Keratinocyte (primary cell): ENCODE results near the gene PLCH2. TPM values are rescaled to one million over a fixed set of nuclear protein-coding genes. Genes with fewer than 3 reads are reported as not detected.

Source experiments
- DNase-seq: peaks from one replicate; pipeline ENCODE4 v3.0.0-alpha.2; 2011; ENCODE audit warnings: low read depth, missing footprints, low spot score
- FAIRE-seq: peaks from 2 replicates; lab custom pipeline; 2011; peaks lifted over from hg19 to GRCh38; lab: Jason Lieb, UNC
- H2AFZ ChIP-seq: 2 replicates; pipeline ENCODE4 v1.6.0; 2012; ENCODE audit warnings: low read length, control low read depth, inconsistent platforms; ENCODE audit not compliant: control insufficient read depth
- H3K27ac ChIP-seq: 2 replicates; pipeline ENCODE4 v1.5.1; 2011; ENCODE audit warnings: low read length; ENCODE audit not compliant: control insufficient read depth, insufficient read depth
- H3K27me3 ChIP-seq: 3 replicates; pipeline ENCODE4 v1.6.0; 2011; ENCODE audit warnings: low read length; ENCODE audit not compliant: control insufficient read depth, insufficient read depth; ENCODE audit errors: extremely low read depth
- H3K36me3 ChIP-seq, 2 experiments: 2 replicates in 1 of 2; 3 replicates in 1 of 2; pipeline ENCODE4 v1.5.1; 2011; ENCODE audit warnings: low read length in 2 of 2, mild to moderate bottlenecking in 1 of 2; ENCODE audit not compliant: control insufficient read depth in 2 of 2, insufficient read depth in 2 of 2; ENCODE audit errors: extremely low read depth in 1 of 2
- H3K4me1 ChIP-seq: 3 replicates; pipeline ENCODE4 v1.5.1; 2011; ENCODE audit warnings: low read length; ENCODE audit not compliant: control insufficient read depth, insufficient read depth; ENCODE audit errors: extremely low read depth
- H3K4me2 ChIP-seq: 3 replicates; pipeline ENCODE4 v1.6.0; 2011; ENCODE audit warnings: low read depth, low read length; ENCODE audit not compliant: control insufficient read depth, insufficient read depth; ENCODE audit errors: extremely low read depth
- H3K4me3 ChIP-seq, 3 experiments: fragments of 200-600 bp in 1 of 3; sonication (generic) in 1 of 3; 2 replicates in 2 of 3; 3 replicates in 1 of 3; pipeline ENCODE4 v1.5.1; 2011 to 2016; ENCODE audit warnings: low read length in 3 of 3, mild to moderate bottlenecking in 3 of 3, control low read depth in 2 of 3, inconsistent platforms in 1 of 3, low read depth in 1 of 3, mixed read lengths in 1 of 3, mixed run types in 1 of 3, moderate library complexity in 1 of 3; ENCODE audit not compliant: control insufficient read depth in 2 of 3, insufficient read depth in 2 of 3; ENCODE audit errors: extremely low read depth in 1 of 3
- H3K79me2 ChIP-seq: 2 replicates; pipeline ENCODE4 v1.6.0; 2012; ENCODE audit warnings: low read length; ENCODE audit not compliant: control insufficient read depth, insufficient read depth
- H3K9ac ChIP-seq: 3 replicates; pipeline ENCODE4 v1.6.0; 2011; ENCODE audit warnings: low read length; ENCODE audit not compliant: control insufficient read depth, insufficient read depth; ENCODE audit errors: extremely low read depth
- H3K9me1 ChIP-seq: 3 replicates; pipeline ENCODE4 v1.6.0; 2011; ENCODE audit warnings: low read length; ENCODE audit not compliant: control insufficient read depth, insufficient read depth; ENCODE audit errors: extremely low read depth
- H3K9me3 ChIP-seq: 2 replicates; pipeline ENCODE4 v1.5.1; 2012; ENCODE audit warnings: low read depth, low read length; ENCODE audit not compliant: control insufficient read depth
- H4K20me1 ChIP-seq: 3 replicates; pipeline ENCODE4 v1.6.0; 2011; ENCODE audit warnings: low read length; ENCODE audit not compliant: control insufficient read depth, insufficient read depth; ENCODE audit errors: extremely low read depth
- EZH2 ChIP-seq: IDR thresholded peaks from one replicate; pipeline ENCODE4 v1.6.1; 2012; ENCODE audit warnings: inconsistent platforms, mild to moderate bottlenecking, low read length, moderate library complexity
- dilution Hi-C: fragments of 300-500 bp; cut with MboI; formaldehyde crosslinking; loops from one replicate; pipeline ENCODE4 v1.7.0; 2020; ENCODE audit warnings: low sequenced_read_pairs; ENCODE audit not compliant: extremely low pct_ligation_motif_present
- polyA plus RNA-seq, 5 experiments: library from polyadenylated mRNA; depleted of rRNA in 3 of 5; stranded (reverse) in 3 of 5; stranded (forward) in 1 of 5; unstranded in 1 of 5; fragments of >200 nt; gene quantifications; 1 replicate in 1 of 5; 2 replicates in 3 of 5; 3 replicates in 1 of 5; pipeline versions ENCODE4 v1.2.1 to v1.2.3, GENCODE V29; 2011 to 2012; ENCODE audit warnings: missing spikeins in 2 of 5, low read depth in 1 of 5, low replicate concordance in 1 of 5
- TF ChIP-seq, protein P1 (sequence below), 3 experiments: IDR thresholded peaks in 1 of 3; conservative IDR thresholded peaks in 1 of 3; optimal IDR thresholded peaks in 1 of 3; 2 replicates in 2 of 3; 3 replicates in 1 of 3; pipeline versions ENCODE3 to v1.5.1; 2011; ENCODE audit warnings: low read length in 3 of 3, mild to moderate bottlenecking in 3 of 3, moderate library complexity in 2 of 3, control low read depth in 1 of 3, inconsistent platforms in 1 of 3; ENCODE audit not compliant: insufficient read depth in 2 of 3; ENCODE audit errors: extremely low read depth in 1 of 3

PLCH2 gene
- polyA plus RNA-seq, 1 donor (not counting 4 experiments of a cell fraction or from before 2014, with no cell fraction given), result 57.4 TPM

DNA sequence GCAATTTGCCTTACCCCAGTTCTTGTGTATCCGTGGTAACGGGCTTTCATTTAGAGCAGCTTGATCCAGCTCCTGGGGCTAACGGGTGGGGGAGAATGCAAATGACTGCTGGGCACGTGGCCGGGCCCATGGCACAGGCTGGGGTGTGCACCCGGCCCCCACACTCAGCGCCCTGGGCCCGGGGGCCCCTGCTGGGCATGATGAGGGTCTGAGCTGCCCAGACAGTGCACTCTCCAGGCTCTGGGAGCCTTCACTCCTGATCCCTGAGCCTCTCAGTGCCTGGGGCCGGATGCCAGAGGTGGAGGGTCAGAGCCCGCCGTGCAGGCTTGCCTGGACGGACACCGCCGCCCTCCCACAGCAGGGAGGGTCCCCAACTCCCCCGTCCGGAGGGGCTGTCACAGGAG lies 43.6 kb upstream of the PLCH2 start:
- H3K9me3 ChIP-seq, result peaks cover 2% of the 10 kb centered on the region
- dilution Hi-C loops, result no loop called here
- H4K20me1 ChIP-seq, result peaks cover 27% of the 10 kb centered on the region
- FAIRE-seq (no peak), DNase-seq (no peak)
- no peak overlapping the region for H3K4me2 ChIP-seq
- TF ChIP-seq, protein P1, sequence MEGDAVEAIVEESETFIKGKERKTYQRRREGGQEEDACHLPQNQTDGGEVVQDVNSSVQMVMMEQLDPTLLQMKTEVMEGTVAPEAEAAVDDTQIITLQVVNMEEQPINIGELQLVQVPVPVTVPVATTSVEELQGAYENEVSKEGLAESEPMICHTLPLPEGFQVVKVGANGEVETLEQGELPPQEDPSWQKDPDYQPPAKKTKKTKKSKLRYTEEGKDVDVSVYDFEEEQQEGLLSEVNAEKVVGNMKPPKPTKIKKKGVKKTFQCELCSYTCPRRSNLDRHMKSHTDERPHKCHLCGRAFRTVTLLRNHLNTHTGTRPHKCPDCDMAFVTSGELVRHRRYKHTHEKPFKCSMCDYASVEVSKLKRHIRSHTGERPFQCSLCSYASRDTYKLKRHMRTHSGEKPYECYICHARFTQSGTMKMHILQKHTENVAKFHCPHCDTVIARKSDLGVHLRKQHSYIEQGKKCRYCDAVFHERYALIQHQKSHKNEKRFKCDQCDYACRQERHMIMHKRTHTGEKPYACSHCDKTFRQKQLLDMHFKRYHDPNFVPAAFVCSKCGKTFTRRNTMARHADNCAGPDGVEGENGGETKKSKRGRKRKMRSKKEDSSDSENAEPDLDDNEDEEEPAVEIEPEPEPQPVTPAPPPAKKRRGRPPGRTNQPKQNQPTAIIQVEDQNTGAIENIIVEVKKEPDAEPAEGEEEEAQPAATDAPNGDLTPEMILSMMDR (optimal IDR thresholded peaks at IDR 0.05 in 1 of 3, IDR thresholded peaks at IDR 0.05 in 1 of 3, conservative IDR thresholded peaks at IDR 0.05 in 1 of 3; ENCODE audit: extremely low read depth in 1 of 3, insufficient read depth in 2 of 3, low read length in 3 of 3), result no peak
- TF ChIP-seq EZH2, result no peak
- no peak overlapping the region for H3K9ac ChIP-seq
- H3K4me3 ChIP-seq, result no peak overlapping the region
- H3K27me3 ChIP-seq, result no peaks in the 10 kb centered on the region
- H3K4me1 ChIP-seq, result peaks cover 39% of the 10 kb centered on the region
- no peaks in the 10 kb centered on the region for H3K9me1 ChIP-seq
- H3K27ac ChIP-seq, result no peak overlapping the region
- H2AFZ ChIP-seq, result no peak overlapping the region
- H3K36me3 ChIP-seq, result peaks cover 14 to 42% of the 10 kb centered on the region in 2 experiments
- H3K79me2 ChIP-seq, result peaks cover 95% of the 10 kb centered on the region

DNA sequence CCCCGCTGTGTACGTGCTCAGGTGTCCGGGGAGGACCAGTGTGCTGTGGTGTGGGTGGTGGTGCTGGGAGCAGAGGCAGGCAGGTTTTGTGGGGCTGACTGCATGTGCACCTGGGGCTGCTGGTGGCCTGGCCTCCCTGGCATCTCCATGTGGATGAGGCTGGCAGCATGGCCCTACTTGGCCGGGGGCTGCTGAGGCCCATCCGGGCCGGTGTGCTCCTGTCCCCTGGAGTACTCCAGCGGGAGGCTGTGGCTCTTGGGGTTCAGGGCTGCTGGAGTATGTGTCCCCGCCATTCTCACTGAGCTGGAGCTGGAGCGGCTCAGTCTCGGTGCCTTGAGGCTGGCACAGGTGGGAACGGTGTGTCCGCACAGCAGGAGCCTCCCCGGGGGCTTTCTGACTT lies 42.9 kb upstream of the PLCH2 start:
- Histone ChIP-seq H3K9me1 (no peaks in the 10 kb centered on the region), H4K20me1 (peaks cover 33% of the 10 kb centered on the region), H3K9me3 (peaks cover 2% of the 10 kb centered on the region), H3K27ac (no peak overlapping the region), H3K79me2 (peaks cover 98% of the 10 kb centered on the region), H3K9ac (no peak overlapping the region), H3K27me3 (no peaks in the 10 kb centered on the region), H3K36me3 (peaks cover 20 to 47% of the 10 kb centered on the region in 2 experiments), H3K4me3 (no peak overlapping the region), H3K4me2 (no peak overlapping the region), H2AFZ (no peak overlapping the region), H3K4me1 (peaks cover 32% of the 10 kb centered on the region)
- no peak for FAIRE-seq
- TF ChIP-seq, protein P1 (optimal IDR thresholded peaks at IDR 0.05 in 1 of 3, IDR thresholded peaks at IDR 0.05 in 1 of 3, conservative IDR thresholded peaks at IDR 0.05 in 1 of 3; ENCODE audit: extremely low read depth in 1 of 3, insufficient read depth in 2 of 3, low read length in 3 of 3), result no peak
- TF ChIP-seq EZH2, result no peak
- dilution Hi-C loops, result no loop called here
- no peak for DNase-seq
